Common myeloid progenitor, CD34-positive (primary cell): ENCODE measurements around the gene CHST13.

ENCODE experiments used
- CTCF ChIA-PET: fragments of 350-600 bp; sonication (Branson Sonifier 250); formaldehyde crosslinking; loops from one replicate; lab custom pipeline; 2021; ENCODE audit warnings: antibody characterized with exemption; lab: Charles Lee
- POLR2A ChIA-PET: fragments of 350-600 bp; sonication (Branson Sonifier 250); formaldehyde crosslinking; loops from one replicate; lab custom pipeline; 2021; ENCODE audit warnings: antibody characterized with exemption; lab: Charles Lee
- DNase-seq, 3 donors: peaks; one replicate each; pipeline versions ENCODE4 v3.0.0 to v3.0.0-alpha.2; 2013
- H3K27ac ChIP-seq, 2 experiments: 1 replicate in 1 of 2; 2 replicates in 1 of 2; pipeline ENCODE4 v1.7.0; 2013; ENCODE audit warnings: inconsistent platforms in 2 of 2, low read length in 2 of 2, mild to moderate bottlenecking in 2 of 2, low read depth in 1 of 2, moderate library complexity in 1 of 2; ENCODE audit not compliant: severe bottlenecking in 2 of 2, insufficient read depth in 1 of 2, poor library complexity in 1 of 2
- H3K27me3 ChIP-seq, 5 experiments: replicated peaks in 2 of 5; 1 replicate in 3 of 5; 2 replicates in 2 of 5; pipeline versions ENCODE4 v1.6.1 to v1.7.0; 2013; ENCODE audit warnings: low read length in 4 of 5, mild to moderate bottlenecking in 2 of 5, moderate library complexity in 2 of 5, inconsistent platforms in 1 of 5; ENCODE audit not compliant: insufficient read depth in 5 of 5, control insufficient read depth in 4 of 5
- H3K36me3 ChIP-seq, 4 experiments: 1 replicate in 2 of 4; 2 replicates in 2 of 4; pipeline versions ENCODE4 v1.6.1 to v1.7.0; 2013; ENCODE audit warnings: low read length in 3 of 4, control low read depth in 1 of 4, mild to moderate bottlenecking in 1 of 4; ENCODE audit not compliant: control insufficient read depth in 4 of 4, insufficient read depth in 4 of 4
- H3K4me1 ChIP-seq, 4 experiments: 1 replicate in 3 of 4; 2 replicates in 1 of 4; pipeline versions ENCODE4 v1.6.1 to v1.7.1; 2013; ENCODE audit warnings: low read length in 3 of 4, mild to moderate bottlenecking in 3 of 4, control low read depth in 1 of 4, inconsistent platforms in 1 of 4, moderate library complexity in 1 of 4; ENCODE audit not compliant: control insufficient read depth in 4 of 4, insufficient read depth in 4 of 4; ENCODE audit errors: control extremely low read depth in 1 of 4
- H3K4me3 ChIP-seq, 7 experiments: 1 replicate in 4 of 7; 2 replicates in 3 of 7; pipeline versions ENCODE4 v1.5.1 to v1.7.0; 2013; ENCODE audit warnings: mild to moderate bottlenecking in 7 of 7, low read length in 6 of 7, moderate library complexity in 6 of 7, inconsistent platforms in 2 of 7, low read depth in 2 of 7, control low read depth in 1 of 7; ENCODE audit not compliant: insufficient read depth in 4 of 7, control insufficient read depth in 1 of 7; ENCODE audit errors: extremely low read depth in 1 of 7
- H3K9me3 ChIP-seq, 5 experiments: 1 replicate in 4 of 5; 2 replicates in 1 of 5; pipeline versions ENCODE4 v1.6.1 to v1.7.1; 2013; ENCODE audit warnings: low read length in 4 of 5, mild to moderate bottlenecking in 2 of 5, inconsistent platforms in 1 of 5, low read depth in 1 of 5, moderate library complexity in 1 of 5; ENCODE audit not compliant: control insufficient read depth in 4 of 5, insufficient read depth in 2 of 5; ENCODE audit errors: control extremely low read depth in 1 of 5
- WGBS: methylation state at CpG from one replicate; pipeline ENCODE4 v1.1.5; 2013; ENCODE audit not compliant: insufficient coverage; 5-methylcytosine and 5-hydroxymethylcytosine counted together

The CHST13 gene

GRCh38 chr3:126483321-126483761 lies 40.6 kb upstream of the CHST13 start:
- H3K27ac ChIP-seq = no peak overlapping the region
- POLR2A ChIA-PET = no interaction called here
- CTCF ChIA-PET = interaction anchor here (1.0 kb wide), 1 partner anchor 8 kb away, joined by 3 read pairs; no protein-coding TSS in a partner anchor
- WGBS = 88% methylated on average over 14 of the region's 14 CpGs
- H3K27me3 ChIP-seq = no peaks in the 10 kb centered on the region
- H3K4me3 ChIP-seq = no peak overlapping the region
- H3K4me1 ChIP-seq = peaks cover 0 to 34% (median 16%) of the 10 kb centered on the region in 4 experiments
- H3K36me3 ChIP-seq = no peaks in the 10 kb centered on the region
- H3K9me3 ChIP-seq = no peaks in the 10 kb centered on the region
- no peak for DNase-seq

- no peak for DNase-seq
- 97% methylated on average over 3 of the region's 3 CpGs for WGBS
- Histone ChIP-seq H3K4me3 (no peak overlapping the region), H3K36me3 (no peaks in the 10 kb centered on the region), H3K27ac (no peak overlapping the region), H3K4me1 (peaks cover 0 to 34% (median 16%) of the 10 kb centered on the region in 4 experiments), H3K9me3 (no peaks in the 10 kb centered on the region), H3K27me3 (no peaks in the 10 kb centered on the region)
- ChIA-PET CTCF (interaction anchor here (1.0 kb wide), 1 partner anchor 8 kb away, joined by 3 read pairs; no protein-coding TSS in a partner anchor), POLR2A (no interaction called here)
Observed at GRCh38 chr3:126484148-126484547, 39.8 kb upstream of the CHST13 start.

DNA sequence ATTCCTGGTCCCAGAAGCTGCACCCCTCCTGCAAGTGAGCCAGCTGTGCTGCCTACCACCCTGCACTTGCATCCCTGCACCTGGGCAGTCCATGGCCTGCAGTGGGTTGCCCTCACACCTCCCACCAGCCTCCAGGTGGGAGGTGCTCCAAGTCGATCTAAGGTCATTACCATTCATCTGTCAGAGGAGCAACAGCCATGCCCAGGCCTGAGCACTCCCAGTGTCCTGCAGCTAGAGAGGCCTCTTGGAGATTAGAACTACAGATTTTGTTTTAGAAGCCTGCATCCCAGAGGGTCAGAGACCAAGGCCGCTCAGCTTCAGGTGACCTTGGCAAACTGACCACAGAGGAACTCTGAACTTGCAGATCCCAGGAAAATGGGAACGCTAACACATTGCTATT lies 39.3 kb upstream of the CHST13 start:
- Histone ChIP-seq H3K4me1 (peaks cover 0 to 34% (median 16%) of the 10 kb centered on the region in 4 experiments), H3K36me3 (no peaks in the 10 kb centered on the region), H3K4me3 (no peak overlapping the region), H3K27me3 (no peaks in the 10 kb centered on the region), H3K27ac (no peak overlapping the region), H3K9me3 (no peaks in the 10 kb centered on the region)
- WGBS = 96% methylated on average over 3 of the region's 3 CpGs
- POLR2A ChIA-PET = no interaction called here
- no peak for DNase-seq
- CTCF ChIA-PET = no interaction called here

- POLR2A ChIA-PET = no interaction called here
- H3K4me1 ChIP-seq = peaks cover 0 to 36% (median 16%) of the 10 kb centered on the region in 4 experiments
- H3K27ac ChIP-seq = no peak overlapping the region
- CTCF ChIA-PET = no interaction called here
- no peaks in the 10 kb centered on the region for H3K36me3 ChIP-seq
- H3K4me3 ChIP-seq = no peak overlapping the region
- no peaks in the 10 kb centered on the region for H3K9me3 ChIP-seq
- 100% methylated on average over 1 of the region's 8 CpGs for whole genome bisulfite sequencing
- H3K27me3 ChIP-seq = no peaks in the 10 kb centered on the region
- no peak for DNase-seq
Observed at GRCh38 chr3:126485176-126485897, 38.6 kb upstream of the CHST13 start.

GRCh38 chr3:126485956-126486355 lies 38.0 kb upstream of the CHST13 start:
- H3K36me3 ChIP-seq = no peaks in the 10 kb centered on the region
- H3K9me3 ChIP-seq = no peaks in the 10 kb centered on the region
- no peak for DNase-seq
- WGBS = 97% methylated on average over 9 of the region's 9 CpGs
- H3K27me3 ChIP-seq = no peaks in the 10 kb centered on the region
- POLR2A ChIA-PET = no interaction called here
- CTCF ChIA-PET = no interaction called here
- no peak overlapping the region for H3K27ac ChIP-seq
- no peak overlapping the region for H3K4me3 ChIP-seq
- H3K4me1 ChIP-seq = peaks cover 0 to 41% (median 16%) of the 10 kb centered on the region in 4 experiments

- no peak overlapping the region for H3K27ac ChIP-seq
- no peak for DNase-seq
- ChIA-PET CTCF (interaction anchor here (1.0 to 2.0 kb wide), 4 partner anchors 9 to 37 kb away, joined by 3 to 4 read pairs (median 4); partner anchors contain the start of gene CHST13), POLR2A (no interaction called here)
- no peaks in the 10 kb centered on the region for H3K9me3 ChIP-seq
- WGBS = 97% methylated on average over 13 of the region's 14 CpGs
- H3K4me1 ChIP-seq = peaks cover 0 to 45% (median 16%) of the 10 kb centered on the region in 4 experiments
- H3K27me3 ChIP-seq = no peaks in the 10 kb centered on the region
- H3K36me3 ChIP-seq = no peaks in the 10 kb centered on the region
- no peak overlapping the region for H3K4me3 ChIP-seq
Observed at GRCh38 chr3:126486360-126486847, 37.6 kb upstream of the CHST13 start.

GRCh38 chr3:126487151-126487771 lies 36.7 kb upstream of the CHST13 start:
- H3K4me1 ChIP-seq = peaks cover 0 to 53% (median 16%) of the 10 kb centered on the region in 4 experiments
- DNase-seq = peak; percentile 30 to 67 (median 66)
- no peaks in the 10 kb centered on the region for H3K36me3 ChIP-seq
- ChIA-PET POLR2A (no interaction called here), CTCF (interaction anchor here (1.0 to 2.0 kb wide), 7 partner anchors 8 to 36 kb away, joined by 3 to 4 read pairs (median 3); partner anchors contain the start of gene CHST13)
- no peaks in the 10 kb centered on the region for H3K9me3 ChIP-seq
- 44% methylated on average over 15 of the region's 17 CpGs for WGBS
- peak overlapping the region in 1 of 7 experiments; percentile 21 for H3K4me3 ChIP-seq
- H3K27me3 ChIP-seq = no peaks in the 10 kb centered on the region
- H3K27ac ChIP-seq = no peak overlapping the region
